ENCODE measurements around the gene NF2. TPM values are rescaled to one million over a fixed set of nuclear protein-coding genes. Genes with fewer than 3 reads are reported as not detected.

Gene NF2
- total and polyA plus RNA-seq, 2 experiments from 2014 or later, result 14.4 to 54.5 TPM

DNA sequence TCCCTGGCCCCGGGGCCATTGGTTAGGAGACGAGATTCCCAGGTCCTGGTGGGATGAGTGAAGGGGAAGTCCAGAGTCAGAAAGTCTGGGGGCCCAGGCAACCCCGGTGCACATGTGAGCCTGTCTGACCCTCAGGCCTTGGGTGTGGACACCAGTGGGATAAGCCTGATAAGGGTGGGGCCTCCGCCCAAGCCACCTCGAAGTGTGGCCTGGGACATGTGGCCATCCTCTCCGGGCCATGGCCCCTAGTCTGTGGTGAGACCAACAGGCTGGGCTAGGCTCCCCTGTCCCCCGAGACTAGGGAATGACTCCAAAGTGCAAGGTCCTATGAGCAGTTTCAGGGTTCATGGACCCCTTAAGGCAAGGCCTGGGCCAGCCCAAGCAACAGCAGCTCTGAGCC, 122.7 kb downstream of the NF2 start:
- H3K9me3 Mint-ChIP-seq, result no peaks in the 10 kb centered on the region
- Histone ChIP-seq H3K27ac (ENCODE audit: low read depth) (no peak overlapping the region), H3K9me2 (ENCODE audit: insufficient read depth) (no peaks in the 10 kb centered on the region), H3K79me2 (replicated peaks; ENCODE audit: insufficient read depth) (no peaks in the 10 kb centered on the region), H3F3A (replicated peaks; ENCODE audit: low read depth) (no peaks in the 10 kb centered on the region; the same call in 1 of the 2 replicates), H2AFZ (no peak overlapping the region), H3K4me1 (ENCODE audit: insufficient read depth) (no peaks in the 10 kb centered on the region; the same call in 1 of the 2 replicates), H3K4me3 (no peak overlapping the region), H3K27me3 (ENCODE audit: insufficient read depth) (peaks cover 15% of the 10 kb centered on the region), H3K4me2 (no peak overlapping the region), H4K20me1 (replicated peaks; ENCODE audit: insufficient read depth) (no peaks in the 10 kb centered on the region), H3K36me3 (ENCODE audit: insufficient read depth) (no peaks in the 10 kb centered on the region)
- H3K36me3 Mint-ChIP-seq (ENCODE audit: low read depth), result no peaks in the 10 kb centered on the region
- DNase-seq (ENCODE audit: low spot score) (no peak), ATAC-seq (no peak)
- no peak overlapping the region for H3K4me3 Mint-ChIP-seq
- peaks cover 18% of the 10 kb centered on the region for H3K27me3 Mint-ChIP-seq (ENCODE audit: insufficient read depth, low read depth, poor library complexity)
- peaks cover 9% of the 10 kb centered on the region; the same call in 2 of the 3 replicates for H3K4me1 Mint-ChIP-seq
- H3K27ac Mint-ChIP-seq, result no peak overlapping the region
- TF ChIP-seq ZNF114 (CRISPR knock-in tag; IDR thresholded peaks at IDR 0.05) (no peak), JUNB (IDR thresholded peaks at IDR 0.05; ENCODE audit: unreplicated experiment) (no peak), POLR2AphosphoS5 (IDR thresholded peaks at IDR 0.05; ENCODE audit: low read depth) (no peak), EZH2phosphoT487 (IDR thresholded peaks at IDR 0.05; ENCODE audit: unreplicated experiment) (no peak), NANOG (IDR thresholded peaks at IDR 0.05; ENCODE audit: borderline replicate concordance) (no peak), ZNF331 (CRISPR knock-in tag; IDR thresholded peaks at IDR 0.05; ENCODE audit: low read depth) (no peak), CREB1 (CRISPR knock-in tag; IDR thresholded peaks at IDR 0.05; ENCODE audit: low read depth) (no peak), STAT1 (IDR thresholded peaks at IDR 0.05; ENCODE audit: unreplicated experiment) (no peak)
- TF ChIP-seq, protein P1, sequence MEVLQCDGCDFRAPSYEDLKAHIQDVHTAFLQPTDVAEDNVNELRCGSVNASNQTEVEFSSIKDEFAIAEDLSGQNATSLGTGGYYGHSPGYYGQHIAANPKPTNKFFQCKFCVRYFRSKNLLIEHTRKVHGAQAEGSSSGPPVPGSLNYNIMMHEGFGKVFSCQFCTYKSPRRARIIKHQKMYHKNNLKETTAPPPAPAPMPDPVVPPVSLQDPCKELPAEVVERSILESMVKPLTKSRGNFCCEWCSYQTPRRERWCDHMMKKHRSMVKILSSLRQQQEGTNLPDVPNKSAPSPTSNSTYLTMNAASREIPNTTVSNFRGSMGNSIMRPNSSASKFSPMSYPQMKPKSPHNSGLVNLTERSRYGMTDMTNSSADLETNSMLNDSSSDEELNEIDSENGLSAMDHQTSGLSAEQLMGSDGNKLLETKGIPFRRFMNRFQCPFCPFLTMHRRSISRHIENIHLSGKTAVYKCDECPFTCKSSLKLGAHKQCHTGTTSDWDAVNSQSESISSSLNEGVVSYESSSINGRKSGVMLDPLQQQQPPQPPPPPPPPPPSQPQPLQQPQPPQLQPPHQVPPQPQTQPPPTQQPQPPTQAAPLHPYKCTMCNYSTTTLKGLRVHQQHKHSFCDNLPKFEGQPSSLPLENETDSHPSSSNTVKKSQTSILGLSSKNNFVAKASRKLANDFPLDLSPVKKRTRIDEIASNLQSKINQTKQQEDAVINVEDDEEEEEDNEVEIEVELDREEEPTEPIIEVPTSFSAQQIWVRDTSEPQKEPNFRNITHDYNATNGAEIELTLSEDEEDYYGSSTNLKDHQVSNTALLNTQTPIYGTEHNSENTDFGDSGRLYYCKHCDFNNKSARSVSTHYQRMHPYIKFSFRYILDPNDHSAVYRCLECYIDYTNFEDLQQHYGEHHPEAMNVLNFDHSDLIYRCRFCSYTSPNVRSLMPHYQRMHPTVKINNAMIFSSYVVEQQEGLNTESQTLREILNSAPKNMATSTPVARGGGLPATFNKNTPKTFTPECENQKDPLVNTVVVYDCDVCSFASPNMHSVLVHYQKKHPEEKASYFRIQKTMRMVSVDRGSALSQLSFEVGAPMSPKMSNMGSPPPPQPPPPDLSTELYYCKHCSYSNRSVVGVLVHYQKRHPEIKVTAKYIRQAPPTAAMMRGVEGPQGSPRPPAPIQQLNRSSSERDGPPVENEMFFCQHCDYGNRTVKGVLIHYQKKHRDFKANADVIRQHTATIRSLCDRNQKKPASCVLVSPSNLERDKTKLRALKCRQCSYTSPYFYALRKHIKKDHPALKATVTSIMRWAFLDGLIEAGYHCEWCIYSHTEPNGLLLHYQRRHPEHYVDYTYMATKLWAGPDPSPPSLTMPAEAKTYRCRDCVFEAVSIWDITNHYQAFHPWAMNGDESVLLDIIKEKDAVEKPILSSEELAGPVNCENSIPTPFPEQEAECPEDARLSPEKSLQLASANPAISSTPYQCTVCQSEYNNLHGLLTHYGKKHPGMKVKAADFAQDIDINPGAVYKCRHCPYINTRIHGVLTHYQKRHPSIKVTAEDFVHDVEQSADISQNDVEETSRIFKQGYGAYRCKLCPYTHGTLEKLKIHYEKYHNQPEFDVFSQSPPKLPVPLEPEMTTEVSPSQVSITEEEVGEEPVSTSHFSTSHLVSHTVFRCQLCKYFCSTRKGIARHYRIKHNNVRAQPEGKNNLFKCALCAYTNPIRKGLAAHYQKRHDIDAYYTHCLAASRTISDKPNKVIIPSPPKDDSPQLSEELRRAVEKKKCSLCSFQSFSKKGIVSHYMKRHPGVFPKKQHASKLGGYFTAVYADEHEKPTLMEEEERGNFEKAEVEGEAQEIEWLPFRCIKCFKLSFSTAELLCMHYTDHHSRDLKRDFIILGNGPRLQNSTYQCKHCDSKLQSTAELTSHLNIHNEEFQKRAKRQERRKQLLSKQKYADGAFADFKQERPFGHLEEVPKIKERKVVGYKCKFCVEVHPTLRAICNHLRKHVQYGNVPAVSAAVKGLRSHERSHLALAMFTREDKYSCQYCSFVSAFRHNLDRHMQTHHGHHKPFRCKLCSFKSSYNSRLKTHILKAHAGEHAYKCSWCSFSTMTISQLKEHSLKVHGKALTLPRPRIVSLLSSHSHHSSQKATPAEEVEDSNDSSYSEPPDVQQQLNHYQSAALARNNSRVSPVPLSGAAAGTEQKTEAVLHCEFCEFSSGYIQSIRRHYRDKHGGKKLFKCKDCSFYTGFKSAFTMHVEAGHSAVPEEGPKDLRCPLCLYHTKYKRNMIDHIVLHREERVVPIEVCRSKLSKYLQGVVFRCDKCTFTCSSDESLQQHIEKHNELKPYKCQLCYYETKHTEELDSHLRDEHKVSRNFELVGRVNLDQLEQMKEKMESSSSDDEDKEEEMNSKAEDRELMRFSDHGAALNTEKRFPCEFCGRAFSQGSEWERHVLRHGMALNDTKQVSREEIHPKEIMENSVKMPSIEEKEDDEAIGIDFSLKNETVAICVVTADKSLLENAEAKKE (CRISPR knock-in tag; IDR thresholded peaks at IDR 0.05), result no peak
- TF ChIP-seq, protein P2, sequence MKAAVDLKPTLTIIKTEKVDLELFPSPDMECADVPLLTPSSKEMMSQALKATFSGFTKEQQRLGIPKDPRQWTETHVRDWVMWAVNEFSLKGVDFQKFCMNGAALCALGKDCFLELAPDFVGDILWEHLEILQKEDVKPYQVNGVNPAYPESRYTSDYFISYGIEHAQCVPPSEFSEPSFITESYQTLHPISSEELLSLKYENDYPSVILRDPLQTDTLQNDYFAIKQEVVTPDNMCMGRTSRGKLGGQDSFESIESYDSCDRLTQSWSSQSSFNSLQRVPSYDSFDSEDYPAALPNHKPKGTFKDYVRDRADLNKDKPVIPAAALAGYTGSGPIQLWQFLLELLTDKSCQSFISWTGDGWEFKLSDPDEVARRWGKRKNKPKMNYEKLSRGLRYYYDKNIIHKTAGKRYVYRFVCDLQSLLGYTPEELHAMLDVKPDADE (IDR thresholded peaks at IDR 0.05), result no peak
- TF ChIP-seq, protein P3, sequence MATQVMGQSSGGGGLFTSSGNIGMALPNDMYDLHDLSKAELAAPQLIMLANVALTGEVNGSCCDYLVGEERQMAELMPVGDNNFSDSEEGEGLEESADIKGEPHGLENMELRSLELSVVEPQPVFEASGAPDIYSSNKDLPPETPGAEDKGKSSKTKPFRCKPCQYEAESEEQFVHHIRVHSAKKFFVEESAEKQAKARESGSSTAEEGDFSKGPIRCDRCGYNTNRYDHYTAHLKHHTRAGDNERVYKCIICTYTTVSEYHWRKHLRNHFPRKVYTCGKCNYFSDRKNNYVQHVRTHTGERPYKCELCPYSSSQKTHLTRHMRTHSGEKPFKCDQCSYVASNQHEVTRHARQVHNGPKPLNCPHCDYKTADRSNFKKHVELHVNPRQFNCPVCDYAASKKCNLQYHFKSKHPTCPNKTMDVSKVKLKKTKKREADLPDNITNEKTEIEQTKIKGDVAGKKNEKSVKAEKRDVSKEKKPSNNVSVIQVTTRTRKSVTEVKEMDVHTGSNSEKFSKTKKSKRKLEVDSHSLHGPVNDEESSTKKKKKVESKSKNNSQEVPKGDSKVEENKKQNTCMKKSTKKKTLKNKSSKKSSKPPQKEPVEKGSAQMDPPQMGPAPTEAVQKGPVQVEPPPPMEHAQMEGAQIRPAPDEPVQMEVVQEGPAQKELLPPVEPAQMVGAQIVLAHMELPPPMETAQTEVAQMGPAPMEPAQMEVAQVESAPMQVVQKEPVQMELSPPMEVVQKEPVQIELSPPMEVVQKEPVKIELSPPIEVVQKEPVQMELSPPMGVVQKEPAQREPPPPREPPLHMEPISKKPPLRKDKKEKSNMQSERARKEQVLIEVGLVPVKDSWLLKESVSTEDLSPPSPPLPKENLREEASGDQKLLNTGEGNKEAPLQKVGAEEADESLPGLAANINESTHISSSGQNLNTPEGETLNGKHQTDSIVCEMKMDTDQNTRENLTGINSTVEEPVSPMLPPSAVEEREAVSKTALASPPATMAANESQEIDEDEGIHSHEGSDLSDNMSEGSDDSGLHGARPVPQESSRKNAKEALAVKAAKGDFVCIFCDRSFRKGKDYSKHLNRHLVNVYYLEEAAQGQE (IDR thresholded peaks at IDR 0.05; ENCODE audit: unreplicated experiment), result no peak
